NCI-H146 treated with DMSO at 0.1 percent for 48 hours (cell line): ENCODE results near the gene TMEM17.

ENCODE experiments used
- DNase-seq: peaks from one replicate; lab custom pipeline; 2025; ENCODE audit not compliant: unreplicated experiment; lab: John Stamatoyannopoulos, UW

Gene TMEM17

GRCh38 chr2:62474176-62474575, 31.8 kb downstream of the TMEM17 start:
- DNase-seq = no peak

GRCh38 chr2:62473246-62473827, 32.7 kb downstream of the TMEM17 start:
- DNase-seq = no peak

GRCh38 chr2:62472312-62472711, 33.7 kb downstream of the TMEM17 start:
- DNase-seq = no peak

GRCh38 chr2:62471816-62472215, 34.2 kb downstream of the TMEM17 start:
- no peak for DNase-seq

- DNase-seq = no peak
These were observed 34.6 kb downstream of the TMEM17 start for GRCh38 chr2:62471404-62471803.

GRCh38 chr2:62469548-62469947, 36.4 kb downstream of the TMEM17 start:
- DNase-seq = no peak

GRCh38 chr2:62469114-62469513, 36.9 kb downstream of the TMEM17 start:
- no peak for DNase-seq

GRCh38 chr2:62467475-62468321, 38.3 kb downstream of the TMEM17 start:
- peak; percentile 67 for DNase-seq

- peak; percentile 94 for DNase-seq
These were observed 38.9 kb downstream of the TMEM17 start for GRCh38 chr2:62467100-62467474.

GRCh38 chr2:62466503-62466854, 39.5 kb downstream of the TMEM17 start:
- peak; percentile 90 for DNase-seq

- DNase-seq = no peak
These were observed 40.1 kb downstream of the TMEM17 start for GRCh38 chr2:62465741-62466502.

- no peak for DNase-seq
These were observed 40.8 kb downstream of the TMEM17 start for GRCh38 chr2:62465039-62465740.

GRCh38 chr2:62464221-62465007, 41.6 kb downstream of the TMEM17 start:
- no peak for DNase-seq

GRCh38 chr2:62462211-62462610, 43.8 kb downstream of the TMEM17 start:
- no peak for DNase-seq

GRCh38 chr2:62461707-62462106, 44.3 kb downstream of the TMEM17 start:
- no peak for DNase-seq

GRCh38 chr2:62461017-62461553, 44.9 kb downstream of the TMEM17 start:
- DNase-seq = no peak

GRCh38 chr2:62460175-62460574, 45.8 kb downstream of the TMEM17 start:
- no peak for DNase-seq

- DNase-seq = no peak
These were observed 46.3 kb downstream of the TMEM17 start for GRCh38 chr2:62459672-62460071.

- no peak for DNase-seq
These were observed 46.9 kb downstream of the TMEM17 start for GRCh38 chr2:62459106-62459505.

GRCh38 chr2:62458671-62459081, 47.3 kb downstream of the TMEM17 start:
- DNase-seq = no peak
